ENCODE results near the gene TANGO2. TPM values are rescaled to one million over a fixed set of nuclear protein-coding genes. Genes with fewer than 3 reads are reported as not detected.

The TANGO2 gene
- total and polyA plus RNA-seq, 2 donors (not counting 1 experiment from before 2014, with no cell fraction given), result 75.5 to 75.6 TPM

DNA sequence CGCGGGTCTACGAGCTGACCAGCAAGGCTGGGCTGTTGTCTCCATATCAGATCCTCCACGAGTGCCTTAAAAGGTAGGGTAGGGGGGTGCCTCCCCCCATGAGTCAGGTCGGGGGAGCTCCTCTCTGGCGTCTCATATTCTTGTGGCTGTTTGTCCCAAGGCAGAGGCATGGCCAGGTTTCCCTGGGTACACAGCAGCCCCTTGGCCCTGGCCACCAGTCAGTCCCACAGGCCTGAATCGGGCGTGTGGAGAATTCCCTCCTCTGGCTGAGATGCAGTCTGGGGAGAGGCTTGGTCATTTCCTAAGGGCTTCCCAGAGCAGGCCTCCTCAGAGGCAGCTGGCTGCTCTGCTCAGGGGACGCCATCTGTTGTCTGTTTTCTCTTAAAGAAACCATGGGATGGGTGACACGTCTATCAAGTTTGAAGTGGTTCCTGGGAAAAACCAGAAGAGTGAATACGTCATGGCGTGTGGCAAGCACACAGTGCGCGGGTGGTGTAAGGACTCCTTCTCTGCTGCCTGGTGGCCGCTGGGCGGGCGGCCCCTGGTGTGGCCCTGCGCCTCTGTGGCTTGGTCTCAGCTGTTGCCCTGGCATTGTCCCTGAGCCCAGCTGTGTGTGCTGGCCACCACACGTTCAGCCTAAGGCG, 85.4 kb downstream of the TANGO2 start:
- no peak overlapping the region for H3K27ac Mint-ChIP-seq
- Histone ChIP-seq H3K27ac (ENCODE audit: low read length in 2 of 2) (no peak overlapping the region), H3K4me2 (replicated peaks; ENCODE audit: low read depth, low read length, poor library complexity, severe bottlenecking) (no peak overlapping the region), H3K36me3 (replicated peaks in 1 of 2; ENCODE audit: control extremely low read depth in 1 of 2, control insufficient read depth in 1 of 2, extremely low read depth in 1 of 2, insufficient read depth in 2 of 2, low read length in 1 of 2) (peaks cover 0 to 42% of the 10 kb centered on the region in 2 experiments), H3K27me3 (replicated peaks in 1 of 4; ENCODE audit: control extremely low read depth in 1 of 4, control insufficient read depth in 3 of 4, insufficient read depth in 4 of 4, low read length in 3 of 4) (no peaks in the 10 kb centered on the region), H4K20me1 (ENCODE audit: control insufficient read depth, insufficient read depth, low read length, poor library complexity, severe bottlenecking) (no peaks in the 10 kb centered on the region), H2AFZ (ENCODE audit: insufficient read depth, low read depth, low read length, poor library complexity, severe bottlenecking) (no peak overlapping the region), H3K4me1 (ENCODE audit: control insufficient read depth in 2 of 2, insufficient read depth in 2 of 2, low read length in 2 of 2) (peaks cover 0 to 2% of the 10 kb centered on the region in 2 donors), H3K9me3 (ENCODE audit: control extremely low read depth in 1 of 3, control insufficient read depth in 2 of 3, insufficient read depth in 1 of 3, low read length in 2 of 3) (no peaks in the 10 kb centered on the region), H3K79me2 (ENCODE audit: control insufficient read depth, insufficient read depth, low read length) (no peaks in the 10 kb centered on the region), H3K4me3 (ENCODE audit: control extremely low read depth in 1 of 5, extremely low read depth in 1 of 5, insufficient read depth in 1 of 5, low read depth in 2 of 5, low read length in 4 of 5) (no peak overlapping the region), H3K9ac (ENCODE audit: low read length) (no peak overlapping the region)
- WGBS (ENCODE audit: insufficient coverage), result 93% methylated on average over 20 of the region's 20 CpGs
- intact Hi-C loops (cut with micrococcal nuclease), result no loop called here
- CTCF ChIA-PET, result interaction anchor here (1.0 kb wide), 1 partner anchor 16 kb away, joined by 4 read pairs; no protein-coding TSS in a partner anchor
- TF ChIP-seq EZH2 (IDR thresholded peaks at IDR 0.05; ENCODE audit: borderline replicate concordance, insufficient read depth, low read depth, low read length, poor library complexity, severe bottlenecking) (no peak), CTCF (IDR thresholded peaks at IDR 0.05) (no peak)
- no peak overlapping the region for H3K4me3 Mint-ChIP-seq
- no peak for DNase-seq
- POLR2A ChIA-PET, result no interaction called here
- H3K4me1 Mint-ChIP-seq, result peaks cover 7% of the 10 kb centered on the region
- no peaks in the 10 kb centered on the region for H3K27me3 Mint-ChIP-seq
- no peak for ATAC-seq (ENCODE audit: low read depth)
- no peaks in the 10 kb centered on the region for H3K9me3 Mint-ChIP-seq (ENCODE audit: insufficient read depth)

DNA sequence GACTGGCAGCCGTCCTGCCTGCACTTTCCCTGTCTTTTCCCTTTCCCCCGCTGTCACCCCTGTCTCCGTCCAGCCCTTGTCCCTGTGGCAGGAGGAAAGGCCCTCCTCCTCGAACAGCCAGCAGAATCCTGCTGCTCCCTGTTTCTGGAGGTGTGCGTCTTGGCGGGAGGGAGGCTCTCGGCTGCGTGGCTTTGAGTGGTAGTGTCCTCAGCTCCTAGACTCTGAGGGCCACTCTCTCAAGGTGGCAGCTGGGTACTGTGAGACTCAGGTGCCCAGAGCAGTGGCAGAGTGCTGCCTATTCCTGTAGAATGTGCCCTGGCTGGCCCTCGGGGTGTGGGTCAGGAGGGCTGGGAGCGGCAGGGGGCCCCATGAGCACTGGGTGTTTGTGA, 85.9 kb downstream of the TANGO2 start:
- Histone ChIP-seq H3K36me3 (replicated peaks in 1 of 2; ENCODE audit: control extremely low read depth in 1 of 2, control insufficient read depth in 1 of 2, extremely low read depth in 1 of 2, insufficient read depth in 2 of 2, low read length in 1 of 2) (peaks cover 0 to 41% of the 10 kb centered on the region in 2 experiments), H3K4me2 (replicated peaks; ENCODE audit: low read depth, low read length, poor library complexity, severe bottlenecking) (no peak overlapping the region), H4K20me1 (ENCODE audit: control insufficient read depth, insufficient read depth, low read length, poor library complexity, severe bottlenecking) (no peaks in the 10 kb centered on the region), H3K79me2 (ENCODE audit: control insufficient read depth, insufficient read depth, low read length) (no peaks in the 10 kb centered on the region), H3K4me1 (ENCODE audit: control insufficient read depth in 2 of 2, insufficient read depth in 2 of 2, low read length in 2 of 2) (peaks cover 0 to 6% of the 10 kb centered on the region in 2 donors), H3K27ac (ENCODE audit: low read length in 2 of 2) (no peak overlapping the region), H3K4me3 (ENCODE audit: control extremely low read depth in 1 of 5, extremely low read depth in 1 of 5, insufficient read depth in 1 of 5, low read depth in 2 of 5, low read length in 4 of 5) (no peak overlapping the region), H3K9ac (ENCODE audit: low read length) (no peak overlapping the region), H3K9me3 (ENCODE audit: control extremely low read depth in 1 of 3, control insufficient read depth in 2 of 3, insufficient read depth in 1 of 3, low read length in 2 of 3) (no peaks in the 10 kb centered on the region), H2AFZ (ENCODE audit: insufficient read depth, low read depth, low read length, poor library complexity, severe bottlenecking) (no peak overlapping the region), H3K27me3 (replicated peaks in 1 of 4; ENCODE audit: control extremely low read depth in 1 of 4, control insufficient read depth in 3 of 4, insufficient read depth in 4 of 4, low read length in 3 of 4) (no peaks in the 10 kb centered on the region)
- no peaks in the 10 kb centered on the region for H3K9me3 Mint-ChIP-seq (ENCODE audit: insufficient read depth)
- H3K4me3 Mint-ChIP-seq, result no peak overlapping the region
- H3K27me3 Mint-ChIP-seq, result no peaks in the 10 kb centered on the region
- ChIA-PET CTCF (no interaction called here), POLR2A (no interaction called here)
- ATAC-seq (ENCODE audit: low read depth), result no peak
- TF ChIP-seq EZH2 (IDR thresholded peaks at IDR 0.05; ENCODE audit: borderline replicate concordance, insufficient read depth, low read depth, low read length, poor library complexity, severe bottlenecking) (no peak), CTCF (IDR thresholded peaks at IDR 0.05) (no peak)
- DNase-seq, result no peak
- H3K27ac Mint-ChIP-seq, result no peak overlapping the region
- intact Hi-C loops (cut with micrococcal nuclease), result no loop called here
- 94% methylated on average over 7 of the region's 10 CpGs for WGBS (ENCODE audit: insufficient coverage)
- peaks cover 9% of the 10 kb centered on the region for H3K4me1 Mint-ChIP-seq

Data from B cell (primary cell).